ENCODE data around the gene MTFMT.
"Not testable (repeated sequence)": the region's sequence is repeated elsewhere in the genome, so short reads cannot be mapped to it uniquely, and the experiment has no call there.

Gene MTFMT

GRCh38 chr15:65028921-65029735, at the start of gene MTFMT:
MTFMT (minus strand) TSS chr15:65029639; CDS start chr15:65029613, 26 bp downstream.
- peak; percentile 87 for DNase-seq (ENCODE audit: low spot score)

DNA sequence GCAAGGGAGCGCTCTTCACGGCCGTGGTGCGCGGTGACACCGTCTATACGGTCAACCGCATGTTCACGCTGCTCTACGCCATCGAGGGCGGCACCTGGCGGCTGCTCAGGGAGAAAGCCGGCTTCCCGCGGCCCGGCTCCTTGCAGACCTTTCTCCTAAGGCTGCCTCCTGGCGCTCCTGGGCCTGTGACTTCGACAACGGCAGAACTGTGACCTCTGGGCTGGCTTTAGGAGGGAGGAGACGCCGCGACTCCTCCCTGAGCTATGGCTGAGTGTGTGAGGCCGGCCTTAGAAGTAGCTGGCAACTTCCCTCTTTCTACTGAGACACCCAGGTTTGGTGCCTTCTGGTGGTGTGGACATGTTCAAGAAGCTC, 48.5 kb upstream of the MTFMT start:
- DNase-seq (ENCODE audit: low spot score), result no peak

DNA sequence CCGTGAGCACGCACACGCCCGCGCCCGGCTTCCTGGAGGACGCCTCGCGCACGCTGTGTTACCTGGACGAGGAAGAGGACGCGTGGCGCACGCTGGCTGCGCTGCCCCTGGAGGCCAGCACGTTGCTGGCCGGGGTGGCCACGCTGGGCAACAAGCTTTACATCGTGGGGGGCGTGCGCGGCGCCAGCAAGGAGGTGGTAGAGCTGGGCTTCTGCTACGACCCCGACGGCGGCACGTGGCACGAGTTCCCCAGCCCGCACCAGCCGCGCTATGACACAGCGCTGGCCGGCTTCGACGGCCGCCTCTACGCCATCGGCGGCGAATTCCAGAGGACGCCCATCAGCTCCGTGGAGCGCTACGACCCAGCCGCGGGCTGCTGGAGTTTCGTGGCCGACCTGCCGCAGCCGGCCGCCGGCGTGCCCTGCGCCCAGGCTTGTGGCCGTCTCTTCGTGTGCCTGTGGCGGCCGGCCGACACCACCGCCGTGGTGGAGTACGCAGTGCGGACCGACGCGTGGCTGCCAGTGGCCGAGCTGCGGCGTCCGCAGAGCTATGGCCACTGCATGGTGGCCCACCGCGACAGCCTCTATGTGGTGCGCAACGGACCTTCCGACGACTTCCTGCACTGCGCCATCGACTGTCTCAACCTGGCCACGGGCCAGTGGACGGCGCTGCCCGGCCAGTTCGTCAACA, 48.0 kb upstream of the MTFMT start:
- no peak for DNase-seq (ENCODE audit: low spot score)

DNA sequence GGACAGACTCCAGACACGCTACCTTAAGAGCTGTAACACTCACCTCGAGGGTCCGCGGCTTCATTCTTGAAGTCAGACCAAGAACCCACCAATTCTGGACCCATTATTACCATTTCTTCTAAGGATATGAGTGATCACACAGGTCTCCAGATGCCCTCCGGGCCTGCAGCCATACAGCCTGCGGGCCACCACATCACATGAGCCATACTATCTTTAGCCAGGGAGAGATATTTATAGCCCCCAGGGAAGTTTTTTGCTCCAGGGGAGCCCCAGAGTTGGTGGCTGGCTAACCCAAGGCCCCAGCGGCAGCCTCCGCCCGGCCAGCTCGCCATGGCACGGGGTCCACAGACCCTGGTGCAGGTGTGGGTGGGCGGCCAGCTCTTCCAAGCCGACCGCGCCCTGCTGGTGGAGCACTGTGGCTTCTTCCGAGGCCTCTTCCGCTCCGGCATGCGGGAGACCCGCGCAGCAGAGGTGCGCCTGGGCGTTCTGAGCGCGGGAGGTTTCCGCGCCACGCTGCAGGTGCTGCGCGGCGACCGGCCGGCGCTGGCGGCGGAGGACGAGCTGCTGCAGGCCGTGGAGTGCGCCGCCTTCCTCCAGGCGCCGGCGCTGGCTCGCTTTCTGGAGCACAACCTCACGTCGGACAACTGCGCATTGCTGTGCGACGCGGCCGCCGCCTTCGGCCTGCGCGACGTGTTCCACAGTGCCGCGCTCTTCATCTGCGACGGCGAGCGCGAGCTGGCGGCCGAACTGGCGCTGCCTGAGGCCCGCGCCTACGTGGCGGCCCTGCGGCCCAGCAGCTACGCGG, 47.2 kb upstream of the MTFMT start, which contains the start of gene KBTBD13:
TSS of gene KBTBD13 (plus strand) at position 261 of the 805 bp plus-strand sequence. CDS start at position 331, 70 bp downstream.
- no peak for DNase-seq (ENCODE audit: low spot score)

- DNase-seq (ENCODE audit: low spot score), result not testable (repeated sequence)
These were observed 46.4 kb upstream of the MTFMT start for GRCh38 chr15:65075607-65076395.

GRCh38 chr15:65074946-65075345, 45.5 kb upstream of the MTFMT start:
- DNase-seq (ENCODE audit: low spot score), result not testable (repeated sequence)

- no peak for DNase-seq (ENCODE audit: low spot score)
These were observed 43.2 kb upstream of the MTFMT start for GRCh38 chr15:65072617-65073016.

GRCh38 chr15:65072027-65072426, 42.6 kb upstream of the MTFMT start:
- DNase-seq (ENCODE audit: low spot score), result no peak

DNA sequence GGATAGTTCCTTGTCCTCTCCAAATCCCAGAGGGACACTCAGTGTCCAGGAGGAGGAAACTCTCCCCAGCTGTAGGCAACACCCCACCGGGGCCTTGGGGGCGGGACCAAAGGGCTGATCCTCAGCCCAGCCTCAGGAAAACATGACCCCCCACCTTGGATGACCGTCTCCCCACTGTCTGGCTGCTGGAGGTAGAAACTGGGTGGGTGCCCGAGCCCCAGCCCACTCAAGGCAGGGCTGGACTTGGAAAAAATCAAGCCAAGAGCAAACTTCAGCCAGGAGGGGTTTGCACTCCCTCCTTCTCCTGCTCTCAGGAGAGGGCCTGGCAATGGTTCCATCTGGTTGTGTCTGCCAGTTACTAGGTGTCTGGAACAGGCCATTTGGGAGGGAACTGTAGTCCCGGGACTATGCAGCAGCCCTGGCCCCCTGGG, 42.0 kb upstream of the MTFMT start:
- DNase-seq (ENCODE audit: low spot score), result no peak

GRCh38 chr15:65069779-65070546, 40.5 kb upstream of the MTFMT start:
- DNase-seq (ENCODE audit: low spot score), result no peak

- no peak for DNase-seq (ENCODE audit: low spot score)
These were observed 39.7 kb upstream of the MTFMT start for GRCh38 chr15:65069179-65069578.

DNA sequence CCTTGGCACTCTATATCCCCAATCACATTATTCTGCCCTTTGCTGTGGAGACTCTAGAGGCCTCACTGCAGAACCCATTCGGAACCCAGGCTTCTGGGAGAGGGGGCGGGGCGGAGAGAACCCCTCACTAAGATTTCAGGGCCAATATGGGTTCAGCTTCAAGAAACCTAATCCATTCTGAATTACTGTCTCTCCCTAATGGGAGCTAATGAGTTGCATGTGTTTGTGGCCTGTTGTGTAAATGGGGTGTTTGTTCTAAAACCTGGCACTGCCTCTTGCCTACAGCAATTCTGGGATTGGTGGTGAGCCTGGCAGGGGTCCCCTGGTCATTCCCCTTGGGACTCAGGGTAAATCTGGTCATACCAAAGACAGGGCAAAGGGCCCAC, 39.0 kb upstream of the MTFMT start:
- DNase-seq (ENCODE audit: low spot score), result no peak

DNA sequence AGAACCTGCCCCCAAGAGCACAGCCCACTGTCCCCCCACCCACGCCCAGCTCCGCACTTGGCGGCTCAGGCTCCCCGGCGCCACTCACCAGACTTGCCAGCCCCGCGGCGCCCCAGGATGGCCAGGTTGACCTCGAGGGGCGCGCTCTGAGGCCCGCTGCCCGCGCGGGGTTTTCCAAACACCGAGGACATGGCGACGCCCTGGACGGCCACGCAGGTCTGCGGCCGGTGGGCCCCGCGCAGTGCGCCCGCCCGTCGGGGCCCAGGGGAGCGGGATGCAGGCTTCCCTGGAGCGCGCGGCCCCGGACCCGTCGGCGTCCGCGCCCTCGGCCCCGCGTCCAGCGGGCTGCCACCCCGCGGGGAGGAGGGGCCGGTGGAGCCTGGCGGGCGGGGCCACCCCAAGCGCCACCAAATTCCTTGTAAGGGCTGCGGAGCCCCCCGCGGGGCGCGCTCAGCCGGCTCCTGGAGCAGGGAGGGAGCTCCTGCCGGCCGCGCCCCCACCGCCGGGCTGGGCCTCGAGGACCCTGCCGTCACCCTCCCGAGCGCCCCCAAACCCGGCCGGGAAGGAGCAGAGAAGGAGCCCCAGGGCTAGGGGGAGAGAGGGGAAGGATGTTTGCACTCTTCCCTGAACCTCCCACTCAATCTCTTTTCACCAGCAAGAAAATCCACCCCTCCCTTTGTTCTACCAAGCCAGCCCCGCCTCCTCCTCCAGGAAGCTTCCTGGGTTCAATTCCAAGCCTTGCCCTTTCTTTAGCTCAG, 38.4 kb upstream of the MTFMT start, which contains the start of gene RASL12:
TSS of gene RASL12 (minus strand) at position 347 of the 758 bp plus-strand sequence. CDS start at position 191, 156 bp downstream.
- DNase-seq (ENCODE audit: low spot score), result no peak

GRCh38 chr15:65067317-65067644, 37.8 kb upstream of the MTFMT start:
- no peak for DNase-seq (ENCODE audit: low spot score)

- no peak for DNase-seq (ENCODE audit: low spot score)
These were observed 37.3 kb upstream of the MTFMT start for GRCh38 chr15:65066635-65067316.

GRCh38 chr15:65066001-65066634, 36.7 kb upstream of the MTFMT start:
- DNase-seq (ENCODE audit: low spot score), result no peak

DNA sequence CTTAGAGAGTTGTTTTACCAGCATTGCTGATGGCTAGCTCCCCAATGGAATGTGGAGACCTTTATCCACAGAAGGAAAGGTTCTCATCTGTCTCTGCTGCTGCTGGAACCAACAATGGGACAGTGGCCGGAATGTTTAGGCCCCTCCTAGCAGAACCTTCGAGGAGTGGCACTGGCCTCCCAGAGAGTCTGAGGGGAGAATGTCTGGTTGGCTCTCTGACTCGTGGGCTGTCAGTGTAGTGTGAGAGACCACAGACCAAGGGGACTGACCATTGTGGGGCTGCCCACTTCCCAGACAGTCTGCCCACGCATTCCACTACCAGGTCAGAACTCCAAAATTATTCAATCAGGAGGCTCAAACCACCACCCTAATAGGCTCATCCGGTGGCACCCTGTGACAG, 33.3 kb upstream of the MTFMT start:
- DNase-seq (ENCODE audit: low spot score), result no peak

DNA sequence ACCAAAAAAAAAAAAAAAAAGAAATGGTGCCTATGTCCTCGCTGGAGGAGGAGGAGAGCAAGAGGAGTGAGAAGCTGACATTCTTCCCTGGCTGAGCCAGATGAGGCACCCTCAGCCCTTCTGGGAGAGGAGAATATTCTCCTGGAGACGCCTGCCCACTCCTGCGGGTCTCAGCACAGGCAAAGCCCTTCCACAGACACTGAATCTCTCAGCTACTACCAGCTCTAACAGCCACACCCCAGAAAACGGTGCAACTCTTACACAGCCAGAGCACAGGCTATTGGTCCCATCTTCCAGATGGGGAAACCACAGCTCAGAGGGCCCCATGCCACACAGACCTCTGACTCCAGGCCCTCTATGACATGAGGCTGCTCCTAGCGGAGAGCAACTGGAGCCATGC, 32.6 kb upstream of the MTFMT start:
- no peak for DNase-seq (ENCODE audit: low spot score)

Measured in hematopoietic multipotent progenitor cell treated with erythropoietin and hydrocortisone succinate and interleukin-3 and kit ligand, for 15 days (in vitro differentiated cells).